HG03280 (cell line): ENCODE results near the gene DMTF1.
"Not testable (repeated sequence)": the region's sequence is repeated elsewhere in the genome, so short reads cannot be mapped to it uniquely, and the experiment has no call there.

Experiments
- ATAC-seq: cut with Tn5 transposase; IDR thresholded peaks from one replicate; pipeline ENCODE4 v1.9.1; 2021; ENCODE audit warnings: mild to moderate bottlenecking, moderate library complexity; ENCODE audit not compliant: unreplicated experiment

DMTF1 gene

DNA sequence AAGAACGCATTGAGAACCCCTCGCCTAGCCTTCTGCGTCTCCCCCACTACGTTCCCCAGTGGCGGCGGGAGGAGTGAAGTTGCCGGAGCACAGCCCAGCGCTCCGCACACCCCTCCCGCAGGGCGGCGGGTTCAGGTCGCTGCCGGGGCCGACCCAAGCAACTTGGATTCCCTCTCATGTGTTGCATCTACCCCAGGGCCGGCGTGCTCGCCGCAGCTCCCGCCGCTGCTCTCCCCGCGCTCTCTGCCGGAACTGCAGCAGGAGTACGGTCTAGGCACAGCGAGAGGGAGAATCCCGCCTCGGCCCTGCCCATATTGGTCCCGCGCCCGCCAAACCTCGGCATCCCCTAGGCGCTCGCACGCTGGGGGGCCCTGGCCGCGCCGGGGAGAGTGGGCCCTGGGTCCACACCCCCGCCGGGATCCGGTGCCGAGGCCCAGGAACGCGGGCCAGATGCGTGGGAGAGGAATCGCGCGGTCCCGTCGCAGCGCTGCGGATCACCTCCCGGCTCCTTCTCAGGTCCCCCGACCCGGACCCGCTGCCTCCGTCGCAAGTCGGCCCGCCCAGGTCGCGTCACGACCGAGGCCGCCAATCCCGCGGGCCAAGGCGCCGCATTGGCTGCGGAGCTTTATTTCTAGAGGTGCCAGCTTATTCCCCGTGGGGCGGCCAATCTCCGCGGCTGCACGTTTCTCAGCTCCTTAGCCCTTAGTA, 67.9 kb downstream of the DMTF1 start:
- peak; percentile 45 for ATAC-seq

DNA sequence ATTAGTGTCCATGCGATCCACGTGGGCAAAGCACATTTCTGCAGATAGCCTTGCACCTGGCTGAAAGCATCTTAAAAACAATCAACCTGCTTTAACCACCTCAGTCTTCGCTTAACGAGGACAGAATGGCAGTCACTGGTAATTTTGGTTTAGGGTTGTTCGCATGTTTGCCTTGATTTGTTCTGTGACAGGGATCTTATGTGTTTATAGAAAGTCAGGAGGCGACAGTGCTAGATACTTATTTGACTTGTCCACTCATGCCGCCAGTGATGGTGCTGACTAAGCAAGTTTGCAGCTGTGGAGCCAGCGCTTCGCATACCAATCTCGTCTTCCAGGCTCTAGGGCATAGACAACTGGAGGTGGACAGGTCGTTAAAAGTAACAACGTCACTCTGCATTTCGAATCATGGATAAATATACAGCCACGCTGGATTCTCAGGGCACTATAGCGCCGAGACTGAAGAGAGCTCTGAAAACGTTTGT, 68.5 kb downstream of the DMTF1 start:
- no peak for ATAC-seq

GRCh38 chr7:87223666-87224065, 71.4 kb downstream of the DMTF1 start:
- ATAC-seq, result no peak

GRCh38 chr7:87225696-87226095, 73.4 kb downstream of the DMTF1 start:
- no peak for ATAC-seq

DNA sequence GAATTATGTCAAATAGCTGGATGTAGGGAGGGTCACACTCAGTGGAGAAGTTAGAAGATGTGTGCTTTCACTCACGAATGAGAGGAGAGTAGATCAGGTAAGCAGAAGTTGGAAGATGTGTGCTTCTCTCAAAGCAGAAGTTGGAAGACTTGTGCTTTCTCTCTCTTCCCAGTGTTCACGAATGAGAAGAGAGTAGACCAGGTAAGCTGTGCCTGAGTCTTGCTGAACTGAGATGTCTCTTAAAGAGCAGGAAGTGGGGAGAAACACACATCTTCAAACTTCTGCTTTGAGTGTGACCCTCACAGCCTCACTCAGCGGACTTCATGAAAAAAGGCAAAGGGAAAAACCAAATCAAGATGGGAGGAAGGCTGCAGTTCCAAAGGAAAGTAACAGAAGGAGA, 74.2 kb downstream of the DMTF1 start:
- no peak for ATAC-seq

GRCh38 chr7:87231258-87231657, 79.0 kb downstream of the DMTF1 start:
- ATAC-seq, result no peak

GRCh38 chr7:87231711-87232110, 79.5 kb downstream of the DMTF1 start:
- no peak for ATAC-seq

DNA sequence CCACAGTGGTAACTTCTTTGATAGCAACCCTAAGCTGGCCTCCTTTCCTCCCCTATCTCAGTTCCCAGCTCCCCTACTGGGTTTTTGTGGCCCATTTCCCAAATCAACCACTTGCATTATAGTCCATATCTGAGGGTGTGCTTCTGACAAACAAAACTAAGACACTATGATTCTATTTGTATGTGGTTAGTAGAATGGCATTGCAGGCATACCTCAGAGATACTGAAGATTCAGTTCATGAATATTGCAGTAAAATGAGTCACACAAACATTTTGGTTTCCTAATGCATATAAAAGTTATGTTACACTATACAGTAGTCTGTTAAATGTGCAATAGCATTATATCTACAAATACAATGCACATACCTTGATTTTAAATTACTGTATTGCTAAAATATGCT, 82.7 kb downstream of the DMTF1 start:
- ATAC-seq, result no peak

GRCh38 chr7:87238464-87239051, 86.3 kb downstream of the DMTF1 start:
- ATAC-seq, result not testable (repeated sequence)

DNA sequence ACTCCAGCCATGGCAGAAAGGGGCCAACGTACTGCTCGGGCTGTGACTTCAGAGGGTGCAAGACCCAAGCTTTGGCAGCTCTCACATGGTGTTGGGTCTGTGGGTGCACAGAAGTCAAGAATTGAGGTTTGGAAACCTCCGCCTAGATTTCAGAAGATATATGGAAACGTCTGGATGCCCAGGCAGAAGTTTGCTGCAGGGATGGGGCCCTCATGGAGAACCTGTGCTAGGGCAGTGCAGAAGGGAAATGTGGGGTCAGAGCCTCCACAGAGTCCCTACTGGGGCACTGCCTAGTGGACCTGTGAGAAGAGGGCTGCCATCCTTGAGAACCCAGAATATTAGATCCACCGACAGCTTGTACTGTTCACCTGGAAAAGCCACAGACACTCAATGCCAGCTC, 93.4 kb downstream of the DMTF1 start:
- not testable (repeated sequence) for ATAC-seq
